Vagina (tissue), 2 donors: ENCODE measurements around the gene NCAPD3. TPM values are rescaled to one million over a fixed set of nuclear protein-coding genes. Genes with fewer than 3 reads are reported as not detected.
"Not testable (repeated sequence)": the region's sequence is repeated elsewhere in the genome, so short reads cannot be mapped to it uniquely, and the experiment has no call there.

Source experiments
- DNase-seq, 2 donors: peaks; one replicate each; pipeline ENCODE4 v3.0.0-alpha.2; 2017; ENCODE audit errors: extremely low spot score in 2 of 2
- H3K27ac ChIP-seq: fragments of 200-600 bp; sonication (generic); one replicate; pipeline ENCODE4 v1.5.1; 2019
- H3K27me3 ChIP-seq: fragments of 200-600 bp; sonication (generic); one replicate; pipeline ENCODE4 v1.5.1; 2019
- H3K36me3 ChIP-seq, 2 donors: fragments of 200-600 bp; sonication (generic); one replicate each; pipeline ENCODE4 v1.5.1; 2017 to 2019
- H3K4me1 ChIP-seq: fragments of 200-600 bp; sonication (generic); one replicate; pipeline ENCODE4 v1.5.1; 2019
- H3K4me3 ChIP-seq, 2 donors: fragments of 200-600 bp; sonication (generic); 1 replicate in 1 of 2; 2 replicates in 1 of 2; pipeline ENCODE4 v1.5.1; 2016 to 2019
- H3K9me3 ChIP-seq: fragments of 200-600 bp; sonication (generic); one replicate; pipeline ENCODE4 v1.5.1; 2019
- CTCF ChIP-seq, 3 experiments: fragments of 450-650 bp in 2 of 3; fragments of 200-600 bp in 1 of 3; sonication (generic) in 1 of 3; IDR thresholded peaks; one replicate each; pipeline ENCODE4 v1.5.1; 2017 to 2019; ENCODE audit warnings: antibody characterized with exemption in 3 of 3, mild to moderate bottlenecking in 2 of 3, moderate library complexity in 2 of 3
- POLR2A ChIP-seq, 2 donors: fragments of 450-650 bp; IDR thresholded peaks; one replicate each; pipeline ENCODE4 v1.6.1; 2017; ENCODE audit warnings: antibody characterized with exemption in 2 of 2, mild to moderate bottlenecking in 2 of 2, moderate library complexity in 2 of 2
- POLR2AphosphoS5 ChIP-seq, 2 donors: sonication (generic); formaldehyde crosslinking; IDR thresholded peaks; one replicate each; pipeline ENCODE4 v1.9.0; 2017; ENCODE audit warnings: antibody characterized with exemption in 2 of 2, mild to moderate bottlenecking in 2 of 2, low read depth in 1 of 2; ENCODE audit not compliant: insufficient read depth in 1 of 2
- intact Hi-C: fragments of 100-400 bp; cut with DNase I; formaldehyde crosslinking; loops from one replicate; pipeline ENCODE4 v1.15.1; 2023
- total RNA-seq: library from RNA; depleted of rRNA; stranded (reverse); fragments of >200 nt; gene quantifications from one replicate; pipeline ENCODE4 v1.2.3, GENCODE V29; 2016

NCAPD3 gene
- total RNA-seq, 1 donor from 2014 or later: 18.4 TPM

GRCh38 chr11:134260503-134260902 is 36.7 kb upstream of the NCAPD3 start:
- TF ChIP-seq CTCF (IDR thresholded peaks at IDR 0.05): no peak
- no peak for TF ChIP-seq POLR2A (IDR thresholded peaks at IDR 0.05)
- TF ChIP-seq POLR2AphosphoS5 (IDR thresholded peaks at IDR 0.05; ENCODE audit: insufficient read depth in 1 of 2, low read depth in 1 of 2): no peak
- no peak for DNase-seq
- Histone ChIP-seq H3K4me3 (no peak overlapping the region), H3K27me3 (no peaks in the 10 kb centered on the region), H3K36me3 (peaks cover 0 to 43% of the 10 kb centered on the region in 2 donors), H3K27ac (no peak overlapping the region), H3K4me1 (no peaks in the 10 kb centered on the region), H3K9me3 (no peaks in the 10 kb centered on the region)
- intact Hi-C loops: no loop called here

- no peak overlapping the region for H3K27ac ChIP-seq
- intact Hi-C loops: no loop called here
- no peaks in the 10 kb centered on the region for H3K9me3 ChIP-seq
- TF ChIP-seq CTCF (IDR thresholded peaks at IDR 0.05) (no peak), POLR2A (IDR thresholded peaks at IDR 0.05) (no peak), POLR2AphosphoS5 (IDR thresholded peaks at IDR 0.05; ENCODE audit: insufficient read depth in 1 of 2, low read depth in 1 of 2) (no peak)
- H3K36me3 ChIP-seq: peaks cover 0 to 43% of the 10 kb centered on the region in 2 donors
- H3K4me1 ChIP-seq: peaks cover 9% of the 10 kb centered on the region
- H3K4me3 ChIP-seq: no peak overlapping the region
- H3K27me3 ChIP-seq: no peaks in the 10 kb centered on the region
- no peak for DNase-seq
Measured at GRCh38 chr11:134258577-134258976, 34.8 kb upstream of the NCAPD3 start.

- intact Hi-C loops: no loop called here
- Histone ChIP-seq H3K4me1 (peaks cover 17% of the 10 kb centered on the region), H3K27me3 (no peaks in the 10 kb centered on the region), H3K27ac (no peak overlapping the region), H3K4me3 (no peak overlapping the region), H3K9me3 (no peaks in the 10 kb centered on the region), H3K36me3 (peaks cover 0 to 28% of the 10 kb centered on the region in 2 donors)
- TF ChIP-seq POLR2A (IDR thresholded peaks at IDR 0.05): no peak
- TF ChIP-seq POLR2AphosphoS5 (IDR thresholded peaks at IDR 0.05; ENCODE audit: insufficient read depth in 1 of 2, low read depth in 1 of 2): no peak
- TF ChIP-seq CTCF (IDR thresholded peaks at IDR 0.05): no peak
- no peak for DNase-seq
Measured at GRCh38 chr11:134257101-134257500, 33.3 kb upstream of the NCAPD3 start.

GRCh38 chr11:134255184-134255561 is 31.4 kb upstream of the NCAPD3 start:
- H3K27me3 ChIP-seq, H3K9me3 ChIP-seq, H3K27ac ChIP-seq, intact Hi-C loops, DNase-seq, H3K4me3 ChIP-seq: not testable (repeated sequence)
- Histone ChIP-seq H3K36me3 (peaks cover 0 to 11% of the 10 kb centered on the region in 2 donors), H3K4me1 (peaks cover 24% of the 10 kb centered on the region)

GRCh38 chr11:134254433-134255183 is 30.8 kb upstream of the NCAPD3 start:
- no peaks in the 10 kb centered on the region for H3K27me3 ChIP-seq
- intact Hi-C loops: no loop called here

More at GRCh38 chr11:134254433-134255183, 30.8 kb upstream of the NCAPD3 start:
- Histone ChIP-seq H3K36me3 (peaks cover 0 to 8% of the 10 kb centered on the region in 2 donors), H3K27ac (no peak overlapping the region), H3K4me1 (peaks cover 24% of the 10 kb centered on the region), H3K9me3 (no peaks in the 10 kb centered on the region), H3K4me3 (peak overlapping the region; percentile 92 to 98)
- no peak for DNase-seq
- no peak for TF ChIP-seq POLR2AphosphoS5 (IDR thresholded peaks at IDR 0.05; ENCODE audit: insufficient read depth in 1 of 2, low read depth in 1 of 2)
